Activated CD8-positive, alpha-beta memory T cell treated with anti-CD3 and anti-CD28 coated beads, Interleukin-2, amount 50 U/mL, for 1 hour (primary cell): ENCODE data around the gene SYT2.
"Not testable (repeated sequence)": the region's sequence is repeated elsewhere in the genome, so short reads cannot be mapped to it uniquely, and the experiment has no call there.

Experiments
- DNase-seq: peaks from one replicate; pipeline ENCODE4 v3.0.0-alpha.2; 2020; ENCODE audit errors: extremely low read depth

Gene SYT2

DNA sequence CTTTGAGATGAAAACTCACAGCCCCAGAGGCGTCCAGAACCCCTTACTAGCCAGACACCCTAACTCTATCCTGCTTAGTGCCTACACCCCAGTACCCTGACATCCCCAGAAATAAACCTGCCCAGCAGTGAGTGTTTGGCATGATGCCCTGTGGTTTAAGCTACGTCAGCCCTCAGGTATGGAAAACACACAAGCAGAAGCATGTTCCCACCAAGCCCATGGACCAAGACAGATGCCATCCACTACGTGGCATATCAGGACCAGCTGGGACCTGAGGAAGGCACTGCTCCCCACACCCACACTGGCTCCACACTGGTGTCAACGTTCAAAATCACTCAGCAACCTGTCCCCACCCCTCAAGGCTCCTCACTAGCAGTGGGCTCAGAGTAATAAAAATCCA, 116.4 kb downstream of the SYT2 start:
- no peak for DNase-seq

DNA sequence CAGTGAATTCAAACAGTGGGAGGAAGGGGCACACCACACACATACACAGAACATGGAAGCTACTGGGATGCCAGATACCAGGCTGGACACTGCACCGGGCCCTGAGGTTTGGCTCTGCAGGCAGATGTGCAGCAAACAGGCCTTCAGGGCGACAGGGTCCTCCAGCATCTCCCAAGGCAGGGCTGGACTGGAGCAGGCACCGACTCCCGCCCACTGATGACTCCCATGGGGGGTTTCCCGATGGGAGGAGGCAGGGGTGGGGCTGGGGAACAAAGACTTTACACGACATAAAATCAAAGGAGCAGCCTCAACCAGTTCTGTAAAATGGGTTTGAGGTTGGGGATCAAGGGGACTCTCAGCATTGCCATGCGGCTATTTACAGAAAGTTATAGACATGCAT, 118.1 kb downstream of the SYT2 start:
- no peak for DNase-seq

DNA sequence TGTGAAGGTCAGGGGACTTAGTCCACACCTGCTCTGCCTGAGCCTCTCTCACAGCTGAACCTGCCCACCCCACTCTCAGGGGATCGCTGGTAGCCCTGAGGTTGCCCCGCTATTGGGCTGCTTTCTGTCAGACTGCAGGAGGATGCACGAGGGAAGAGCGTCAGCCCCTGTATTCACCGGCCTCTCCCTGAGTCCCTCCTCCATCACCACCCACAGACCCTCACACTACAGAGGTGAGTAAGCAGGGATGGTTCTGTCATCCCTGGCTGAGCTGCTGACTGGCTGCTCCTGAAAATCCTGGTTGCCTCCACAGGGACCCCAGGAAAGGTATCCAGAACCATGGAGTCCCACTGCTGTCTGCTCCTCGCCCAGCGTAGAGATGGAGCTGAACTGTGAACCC, 118.7 kb downstream of the SYT2 start:
- no peak for DNase-seq

DNA sequence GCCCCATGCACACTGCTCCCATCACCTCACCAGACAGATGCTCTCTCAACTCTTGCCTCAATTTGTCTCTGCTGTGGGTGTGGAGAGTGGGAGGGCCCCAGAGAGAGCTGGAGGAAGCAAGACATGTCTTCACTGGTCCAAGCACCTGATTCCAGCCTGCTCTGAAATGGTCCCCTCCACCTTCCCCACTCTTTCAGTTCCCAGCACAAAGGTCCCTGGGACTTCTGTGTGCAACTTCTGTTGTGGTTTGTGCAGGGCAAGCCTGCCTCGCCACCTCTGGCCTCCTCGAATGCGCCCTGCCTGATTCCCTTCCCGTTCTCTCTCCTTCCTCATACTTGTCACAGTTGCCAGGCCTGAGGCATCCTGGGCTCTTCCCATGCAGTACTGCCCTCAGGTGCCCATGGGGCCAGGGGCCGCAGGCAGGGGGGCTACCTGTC, 119.3 kb downstream of the SYT2 start:
- DNase-seq: no peak

DNA sequence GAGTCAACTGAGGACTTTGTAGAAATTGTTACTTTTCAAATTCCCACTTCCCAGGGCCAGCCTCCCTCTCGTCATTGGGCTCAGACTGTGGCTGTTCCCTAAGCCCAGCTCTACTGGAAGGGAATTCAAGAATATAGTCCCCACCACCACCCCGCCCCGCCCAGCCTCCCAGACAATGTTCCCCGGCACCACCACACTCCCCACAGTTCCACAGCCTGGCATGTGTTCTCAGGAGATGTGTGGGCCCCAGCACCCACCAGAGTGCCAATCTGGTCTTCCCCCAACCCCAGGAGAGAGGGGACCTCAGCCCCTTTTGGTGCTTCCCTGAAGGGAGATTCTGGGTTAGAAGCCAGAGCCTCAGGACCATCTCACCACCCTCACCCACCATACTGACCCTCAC, 120.1 kb downstream of the SYT2 start:
- no peak for DNase-seq

DNA sequence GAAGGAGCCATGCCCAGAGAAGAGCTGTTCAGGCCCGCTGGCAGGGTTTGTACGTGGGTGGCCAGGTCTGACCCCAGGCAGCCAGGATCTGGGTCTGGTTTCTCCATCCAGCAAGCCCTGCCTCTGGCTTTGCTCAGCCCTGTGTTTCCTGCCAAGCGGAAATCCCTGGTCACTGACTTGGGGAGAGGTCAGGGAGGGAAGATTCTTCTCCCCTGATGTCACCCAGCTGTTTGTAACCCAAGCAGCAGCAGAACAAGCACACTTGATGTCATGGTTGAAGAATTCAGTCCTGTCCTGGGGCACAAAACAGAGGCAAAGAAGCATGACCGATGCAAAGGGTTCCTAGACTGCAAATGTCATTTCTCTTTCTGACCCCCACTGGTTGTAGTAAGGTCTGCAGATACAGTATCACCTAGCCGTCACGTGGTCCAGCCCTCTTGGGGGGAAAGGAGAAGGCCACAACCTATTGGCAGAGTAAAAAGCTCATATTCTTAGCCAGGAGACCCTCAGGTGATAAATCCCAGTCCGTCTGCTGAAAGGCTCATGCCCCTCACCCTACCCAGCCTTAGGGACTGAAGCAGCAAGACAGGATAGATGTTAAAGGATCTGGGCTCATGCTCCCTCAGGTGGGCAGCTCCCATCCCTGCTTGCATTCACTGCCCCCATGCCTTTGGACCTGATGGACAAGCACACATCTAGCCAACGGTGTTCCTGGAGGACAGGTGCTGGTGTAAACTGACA, 120.9 kb downstream of the SYT2 start:
- no peak for DNase-seq

DNA sequence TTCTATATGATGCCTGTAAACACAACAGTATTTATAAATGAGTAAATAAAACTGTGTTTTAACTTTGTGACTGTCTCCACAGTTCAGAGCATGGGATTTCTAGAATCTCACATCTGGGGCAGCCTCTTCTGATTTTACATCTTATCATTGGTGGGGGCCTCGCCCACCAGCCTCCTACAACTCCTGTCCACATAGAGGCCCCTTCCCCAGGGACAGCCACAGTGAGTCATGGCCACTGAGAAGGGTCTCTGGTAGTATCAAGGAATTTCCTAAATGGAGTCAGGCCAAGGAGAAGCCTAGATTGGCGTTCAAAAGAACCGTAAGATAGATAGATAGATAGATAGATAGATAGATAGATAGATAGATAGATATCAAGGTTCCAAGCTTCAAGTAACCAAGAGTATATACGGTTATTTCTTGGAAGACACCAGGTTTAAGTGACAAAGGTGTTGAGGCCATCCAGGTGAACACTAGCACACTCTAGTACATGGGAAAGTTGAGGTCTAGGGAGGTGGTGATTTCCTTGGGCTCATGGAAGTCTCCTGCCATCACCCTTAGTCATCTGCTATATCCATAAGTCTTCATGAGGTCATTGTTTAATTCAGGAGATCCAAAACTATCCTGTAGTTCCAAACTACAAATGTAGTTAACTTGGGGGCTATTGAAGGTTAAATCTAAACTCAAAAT, 121.6 kb downstream of the SYT2 start:
- DNase-seq: no peak

DNA sequence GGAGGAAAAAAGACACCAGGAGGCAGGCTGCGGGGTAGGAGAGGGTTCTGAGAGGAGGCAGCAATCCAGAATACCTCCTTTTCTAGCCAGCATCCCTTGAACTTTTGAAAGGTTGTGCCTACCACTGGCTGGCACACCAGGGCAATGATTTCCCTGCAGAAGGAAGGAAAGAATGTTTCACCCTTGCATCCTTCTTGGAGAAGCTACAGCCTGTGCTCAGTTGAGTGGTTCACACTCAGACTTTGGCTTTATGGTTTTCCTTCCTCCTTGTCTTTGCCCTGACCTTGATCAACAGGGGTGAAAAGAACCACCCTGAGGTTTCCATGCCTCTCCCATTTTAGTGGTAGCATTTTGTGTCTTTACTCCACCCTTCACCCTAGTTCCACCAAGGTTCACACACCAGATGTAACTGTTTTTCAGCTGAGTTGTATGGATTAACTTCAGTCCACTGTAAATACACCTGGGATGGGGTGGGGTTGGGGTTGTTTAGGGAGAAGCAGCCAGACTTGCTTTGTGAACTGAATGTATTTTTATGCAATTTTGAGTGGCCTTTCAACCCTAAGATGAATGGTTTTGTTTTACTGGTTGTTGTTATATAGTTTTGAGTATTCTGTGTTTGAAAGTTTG, 122.3 kb downstream of the SYT2 start:
- no peak for DNase-seq

DNA sequence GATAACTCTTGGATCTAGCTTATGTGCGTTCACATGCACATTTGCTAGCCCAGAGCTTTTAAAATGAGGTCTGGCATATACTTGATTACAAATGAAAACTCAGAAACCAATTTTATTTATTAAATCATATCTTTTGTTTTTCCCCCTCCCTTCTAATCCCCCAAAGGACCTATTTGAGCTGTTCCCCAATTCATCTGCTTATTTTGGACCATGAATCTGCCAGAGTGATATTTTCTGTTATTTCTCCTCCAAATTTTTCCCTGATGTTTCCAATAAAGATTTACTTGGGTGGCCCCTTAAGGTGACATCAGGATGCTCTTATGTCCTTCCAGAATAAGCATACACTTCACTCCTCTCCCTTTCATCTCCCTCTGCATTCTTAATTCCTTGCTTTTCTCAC, 123.4 kb downstream of the SYT2 start:
- no peak for DNase-seq

DNA sequence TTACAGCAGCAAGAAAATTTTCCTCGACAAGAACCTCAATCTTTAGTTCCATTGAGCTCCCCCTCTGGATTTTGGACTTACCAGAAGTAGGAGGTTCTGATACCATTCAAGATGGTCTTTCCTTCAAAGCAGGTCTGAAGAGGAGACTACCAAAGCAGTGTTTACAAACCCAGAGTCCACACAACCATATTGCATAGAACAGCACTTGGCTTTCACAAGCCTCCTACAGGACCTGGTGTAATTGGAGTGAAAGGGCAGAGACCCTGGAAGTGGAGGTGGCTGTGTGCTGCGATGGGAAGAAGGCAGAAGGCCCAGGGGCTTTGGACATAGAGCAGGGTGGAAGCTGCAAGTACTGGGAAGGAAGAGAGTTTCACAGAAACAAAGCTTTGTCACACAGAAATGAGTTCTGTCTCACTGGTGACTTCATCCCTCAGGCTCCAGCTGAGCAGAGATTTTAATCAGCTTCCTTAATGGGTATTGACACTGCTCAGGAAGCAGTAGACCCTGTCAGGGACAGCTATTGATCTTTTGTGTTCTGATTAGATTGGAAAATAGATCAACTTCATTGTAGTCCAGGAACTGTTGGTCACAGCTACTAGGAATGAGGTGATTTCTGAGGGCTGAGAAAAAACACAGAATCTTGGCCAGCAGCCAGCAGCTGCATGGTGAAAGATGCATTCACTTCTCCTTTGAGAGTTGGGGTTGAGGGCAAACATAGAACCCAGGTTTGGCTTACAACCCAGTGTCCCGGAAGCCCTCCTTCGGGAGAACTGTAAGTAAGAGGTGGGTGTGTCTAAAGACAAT, 124.0 kb downstream of the SYT2 start:
- DNase-seq: no peak

DNA sequence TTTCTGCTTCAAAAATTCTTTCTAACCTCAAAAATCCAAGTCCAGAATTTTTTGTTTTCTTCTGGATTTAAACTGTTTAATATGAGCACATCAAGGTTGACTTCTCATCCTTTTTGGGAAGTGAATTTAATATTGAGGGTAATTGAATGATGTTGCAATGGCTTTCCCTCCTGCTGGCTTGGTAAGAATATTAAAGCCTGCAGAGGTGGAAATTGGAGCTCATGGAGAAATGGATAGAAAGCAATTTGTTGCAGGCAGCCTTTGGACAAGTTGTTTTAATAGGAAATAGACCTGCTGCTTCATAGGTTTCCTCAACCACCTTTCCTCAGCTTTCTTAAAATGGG, 124.7 kb downstream of the SYT2 start:
- no peak for DNase-seq

DNA sequence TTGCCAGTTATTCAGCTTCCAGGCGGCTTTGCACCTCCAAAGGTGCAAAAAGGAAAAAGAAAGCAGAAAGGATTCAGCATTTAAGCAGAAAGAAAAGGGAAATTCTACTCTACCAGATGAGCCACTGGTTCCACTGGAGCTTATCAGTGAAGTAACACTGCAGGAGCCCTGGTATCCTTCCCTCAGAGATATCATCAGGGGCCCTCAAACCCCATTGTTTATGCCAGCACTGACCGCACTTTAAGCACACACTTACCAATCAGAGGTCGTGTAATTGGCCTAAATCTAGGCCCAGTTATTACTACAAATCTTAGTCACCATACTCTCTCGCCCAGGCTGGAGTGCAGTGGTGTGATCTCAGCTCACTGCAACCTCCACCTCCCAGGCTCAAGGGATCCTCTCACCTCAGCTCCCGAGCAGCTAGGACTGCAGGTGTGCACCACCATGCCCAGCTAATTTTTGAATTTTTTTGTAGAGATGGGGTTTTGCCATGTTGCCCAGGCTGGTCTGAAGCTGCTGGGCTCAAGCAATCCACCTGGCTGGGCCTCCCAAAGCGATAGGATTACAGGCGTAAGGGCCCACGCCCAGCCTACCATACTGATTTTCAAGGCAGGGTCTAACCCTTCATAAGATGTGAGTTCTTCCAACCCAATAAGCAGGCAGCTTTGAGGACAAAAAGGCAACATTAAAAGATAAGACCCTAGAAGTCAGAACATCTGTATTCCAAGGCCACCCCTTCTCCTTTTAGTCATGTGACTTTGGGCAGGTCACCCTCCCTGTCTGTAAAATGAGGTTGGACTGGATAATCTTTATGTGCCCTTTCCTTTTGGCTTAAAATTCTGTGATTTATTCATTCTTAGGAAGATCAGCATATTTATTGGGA, 125.3 kb downstream of the SYT2 start:
- DNase-seq: no peak

DNA sequence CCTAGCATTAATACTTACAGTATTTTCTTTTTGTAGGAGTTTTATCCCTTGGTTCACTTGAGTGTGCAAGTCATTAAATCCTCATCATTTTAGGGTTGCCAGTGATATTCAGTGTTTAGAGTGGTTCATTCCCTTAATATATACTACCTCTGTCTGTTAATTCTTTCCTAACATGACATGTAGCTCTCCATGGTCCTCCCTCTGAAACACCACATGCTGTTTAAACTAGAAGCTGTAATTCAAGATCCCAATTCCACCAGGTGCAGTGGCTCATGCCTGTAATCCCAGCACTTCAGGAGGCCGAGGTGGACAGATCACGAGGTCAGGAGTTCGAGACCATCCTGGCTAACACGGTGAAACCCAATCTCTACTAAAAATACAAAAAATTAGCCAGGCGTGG, 127.9 kb downstream of the SYT2 start:
- DNase-seq: not testable (repeated sequence)

DNA sequence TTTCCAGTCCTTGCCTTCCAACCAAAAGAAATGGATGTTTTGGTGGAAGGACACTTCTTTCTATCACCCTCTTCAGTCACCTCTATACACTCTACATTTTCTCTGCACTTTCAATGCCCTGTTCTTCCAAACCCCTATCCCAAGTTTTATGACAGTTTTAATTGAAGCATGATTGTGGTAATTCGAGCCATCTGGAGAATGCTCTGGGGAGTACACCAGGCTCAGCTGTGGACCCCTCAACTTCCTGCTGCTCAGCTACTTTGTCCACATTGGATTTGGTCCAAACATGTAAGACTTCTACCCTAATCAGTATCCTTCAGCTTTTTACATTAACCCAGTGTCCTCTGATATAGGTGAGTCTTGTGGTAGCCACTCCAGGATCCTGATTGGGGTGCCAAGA, 129.6 kb downstream of the SYT2 start:
- no peak for DNase-seq

DNA sequence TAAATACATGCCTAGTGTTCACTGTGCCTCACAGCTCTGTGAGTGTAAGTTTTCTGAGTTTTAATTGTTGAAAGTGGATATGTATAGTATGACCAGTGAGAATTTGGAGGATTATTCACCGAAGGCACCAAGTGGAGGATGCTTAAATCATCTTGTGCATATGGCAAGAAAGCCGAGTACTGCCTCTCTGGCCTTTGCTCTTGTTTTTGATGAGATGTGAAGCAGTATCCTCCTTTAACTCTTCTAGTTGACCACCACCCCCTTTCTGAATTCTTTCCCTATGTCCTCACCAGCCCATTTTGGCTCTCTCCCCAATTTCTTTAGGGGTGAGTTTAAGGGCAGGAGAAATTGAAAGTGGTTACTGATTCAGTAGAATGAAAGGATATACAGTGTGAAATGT, 130.4 kb downstream of the SYT2 start:
- no peak for DNase-seq

DNA sequence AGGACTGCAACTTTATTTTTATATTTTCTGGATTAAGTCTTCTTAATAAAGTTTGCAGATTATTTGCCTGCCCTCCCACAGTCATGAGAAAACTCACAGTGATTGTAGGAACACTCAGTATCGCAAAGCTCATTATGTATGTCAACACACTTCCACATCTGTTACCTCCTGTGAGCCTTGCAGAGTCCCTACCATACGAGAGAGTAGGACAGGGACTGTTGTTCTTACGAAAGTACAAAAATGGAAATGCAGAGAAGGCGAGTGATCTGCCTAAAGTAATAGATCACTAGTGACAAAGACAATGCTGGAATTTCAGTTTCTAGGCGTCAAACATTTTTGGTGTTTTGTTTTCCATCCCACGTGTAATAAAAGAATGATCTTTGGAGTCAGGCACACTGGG, 131.7 kb downstream of the SYT2 start:
- no peak for DNase-seq

DNA sequence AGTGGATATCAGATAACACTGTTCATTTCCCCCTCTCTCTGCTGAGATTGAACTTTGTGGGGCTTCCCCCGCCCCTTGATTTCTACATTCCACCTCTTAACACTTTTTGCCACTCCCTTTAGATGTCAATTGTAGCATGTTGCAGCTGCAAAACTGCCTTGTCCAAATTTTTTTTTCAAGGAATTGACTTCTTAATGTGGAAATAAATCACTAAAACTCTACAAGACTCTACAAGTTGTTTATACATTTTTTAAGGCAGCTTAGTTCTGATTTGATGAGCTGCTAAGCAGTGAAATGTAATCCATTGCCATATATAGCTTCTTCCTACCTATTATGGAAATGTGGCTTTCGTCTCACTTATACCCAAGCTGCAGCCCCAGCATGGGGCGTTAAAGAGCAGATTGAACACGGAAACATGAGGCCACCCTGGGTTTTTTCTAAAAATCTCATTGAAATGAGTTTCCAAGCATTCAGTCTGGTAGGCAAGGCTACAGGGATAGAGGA, 132.2 kb downstream of the SYT2 start:
- DNase-seq: no peak

DNA sequence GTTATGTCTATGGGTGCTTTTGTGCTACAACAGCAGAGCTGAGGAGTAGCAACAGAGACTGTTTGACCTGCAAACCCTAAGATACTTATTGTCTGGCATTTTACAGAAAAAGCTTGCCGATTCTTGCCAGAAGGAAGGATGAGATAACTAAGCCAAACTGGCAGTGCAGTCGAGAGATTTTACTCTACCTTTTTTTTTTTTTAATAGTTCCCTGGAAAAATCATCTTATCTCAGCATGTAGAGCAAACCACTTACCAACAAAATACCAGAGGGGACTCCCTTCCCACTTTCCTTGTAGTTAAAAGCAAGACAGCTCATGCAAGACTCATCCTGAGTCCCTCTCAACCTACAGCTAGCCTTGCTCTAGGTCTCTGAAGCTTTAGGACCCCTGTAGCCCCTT, 132.9 kb downstream of the SYT2 start:
- DNase-seq: no peak

DNA sequence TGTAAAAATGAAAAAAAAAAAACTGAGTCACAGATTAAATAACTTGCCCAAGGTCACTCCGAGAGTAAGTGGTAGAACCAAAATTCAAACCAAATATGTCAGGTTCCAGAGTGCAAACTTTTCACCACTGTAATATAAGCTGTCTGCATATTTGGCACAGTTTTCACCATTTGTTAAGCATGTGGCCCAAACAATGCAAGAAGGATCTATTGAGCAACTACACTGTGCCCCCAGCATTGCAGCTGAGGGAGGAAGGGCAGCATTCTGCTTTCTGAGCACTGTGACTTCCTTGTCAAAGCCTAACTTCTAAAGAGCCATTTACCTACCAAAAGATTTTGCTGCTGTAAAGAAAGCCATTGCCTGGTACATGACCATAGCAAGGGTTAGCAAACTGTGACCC, 133.4 kb downstream of the SYT2 start:
- no peak for DNase-seq

DNA sequence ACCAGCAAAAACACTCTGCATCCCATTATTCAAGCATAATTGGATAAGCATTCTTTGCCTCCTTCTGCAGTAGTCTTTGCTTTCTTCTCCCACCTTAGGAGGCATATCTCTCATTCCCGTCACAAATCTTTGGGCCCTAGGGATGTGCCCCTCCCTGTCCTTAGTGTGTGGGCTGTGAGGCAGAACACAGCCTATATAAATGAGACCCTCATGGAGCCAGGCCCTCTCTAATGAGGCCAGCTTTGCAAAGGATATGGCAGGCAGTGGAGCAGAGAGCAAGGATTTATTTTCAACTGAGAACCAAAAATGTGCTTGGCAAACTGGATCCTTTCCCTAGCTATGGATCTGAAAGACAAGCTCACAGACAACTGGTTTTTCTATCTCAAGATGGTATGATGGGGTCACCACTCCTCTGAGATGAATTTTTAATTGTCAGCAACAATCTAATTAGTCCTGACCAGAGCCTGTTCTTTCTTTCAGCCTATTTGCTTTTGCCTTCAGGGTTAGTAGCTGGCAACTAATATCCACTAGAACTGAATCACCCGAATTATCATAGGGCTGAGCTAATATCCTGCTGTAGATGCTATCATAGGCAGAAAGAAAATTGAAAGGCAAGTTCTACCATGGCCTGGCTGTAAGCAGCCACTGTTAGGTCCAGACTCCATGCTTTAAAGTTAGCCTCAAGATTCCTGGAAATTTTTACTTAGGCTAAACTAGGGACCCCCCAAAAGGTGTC, 134.2 kb downstream of the SYT2 start:
- DNase-seq: no peak

DNA sequence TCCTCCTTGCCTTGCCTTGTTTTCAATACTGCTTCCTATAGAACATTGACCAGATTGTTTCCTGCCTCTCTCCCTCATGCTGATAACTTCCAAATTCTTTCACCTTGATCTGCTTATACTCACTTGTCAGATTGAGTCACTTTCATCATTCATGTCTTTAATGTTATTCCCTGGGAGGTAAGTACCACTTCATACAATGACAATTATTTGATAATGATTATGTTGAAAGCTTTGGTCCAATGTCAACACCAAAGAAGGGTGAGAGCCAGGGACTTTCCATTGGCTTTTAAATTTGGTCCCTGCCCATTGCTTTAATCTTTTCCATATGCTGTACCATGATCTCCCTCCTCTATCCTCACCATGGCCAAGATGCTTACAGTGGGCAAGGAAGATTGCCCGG, 137.4 kb downstream of the SYT2 start:
- no peak for DNase-seq
